ENCODE results near the gene GTF2H1. TPM values are rescaled to one million over a fixed set of nuclear protein-coding genes. Genes with fewer than 3 reads are reported as not detected.
A peak's percentile ranks its signal among the peaks of the same experiment; 100 is the strongest.
"Not testable (repeated sequence)": the region's sequence is repeated elsewhere in the genome, so short reads cannot be mapped to it uniquely, and the experiment has no call there.

Gene GTF2H1
- total RNA-seq, 2 donors from 2014 or later: 43.5 to 47.4 TPM

DNA sequence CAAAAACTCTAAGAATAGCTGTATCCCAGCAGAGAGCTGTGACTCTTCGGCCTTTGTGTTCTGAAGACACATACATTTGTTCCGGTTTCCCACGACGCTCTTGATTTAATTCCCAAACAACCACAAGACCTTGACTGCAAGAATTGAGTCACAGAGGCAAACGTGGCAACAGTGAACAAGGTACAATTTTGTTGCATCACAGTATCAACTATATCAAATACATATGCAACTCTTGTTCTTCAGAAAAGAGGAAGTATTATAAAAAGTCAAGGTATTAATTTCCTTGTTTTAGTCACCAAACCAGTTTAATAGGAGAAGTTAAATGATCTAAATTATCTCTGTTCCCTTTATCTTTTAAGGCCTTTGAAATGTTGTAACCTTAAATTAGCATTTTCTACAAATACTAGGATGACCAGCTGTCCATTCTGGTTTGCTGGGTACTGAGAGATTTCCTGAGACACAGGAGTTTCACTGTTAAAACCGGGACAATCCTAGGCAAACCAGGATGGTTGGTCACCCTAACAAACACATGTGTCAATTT lies 11.5 kb upstream of the GTF2H1 start:
- Mint-ChIP-seq H3K27me3 (ENCODE audit: low read depth) (no peaks in the 10 kb centered on the region), H3K36me3 (ENCODE audit: insufficient read depth in 2 of 2) (peaks cover 7 to 22% of the 10 kb centered on the region in 2 donors), H3K9me3 (no peaks in the 10 kb centered on the region), H3K4me1 (ENCODE audit: low read depth) (peaks cover 11% of the 10 kb centered on the region), H3K27ac (no peak overlapping the region), H3K4me3 (no peak overlapping the region)
- DNase-seq (no peak), ATAC-seq (replicated peaks in 1 of 2) (no peak)

- Mint-ChIP-seq H3K36me3 (ENCODE audit: insufficient read depth in 2 of 2) (peaks cover 4 to 24% of the 10 kb centered on the region in 2 donors), H3K4me3 (no peak overlapping the region), H3K9me3 (no peaks in the 10 kb centered on the region), H3K27ac (peak overlapping the region; percentile 20), H3K4me1 (ENCODE audit: low read depth) (peaks cover 13% of the 10 kb centered on the region), H3K27me3 (ENCODE audit: low read depth) (no peaks in the 10 kb centered on the region)
- DNase-seq (no peak), ATAC-seq (replicated peaks in 1 of 2) (no peak)
These were observed 10.4 kb upstream of the GTF2H1 start for GRCh38 chr11:18312012-18312411.

- DNase-seq (no peak), ATAC-seq (replicated peaks in 1 of 2) (peak in 1 of 2 donors; percentile 32)
- no peaks in the 10 kb centered on the region for H3K27me3 Mint-ChIP-seq (ENCODE audit: low read depth)
- H3K36me3 Mint-ChIP-seq (ENCODE audit: insufficient read depth in 2 of 2): peaks cover 4 to 23% of the 10 kb centered on the region in 2 donors
- H3K4me1 Mint-ChIP-seq (ENCODE audit: low read depth): peaks cover 13% of the 10 kb centered on the region
- no peaks in the 10 kb centered on the region for H3K9me3 Mint-ChIP-seq
- no peak overlapping the region for H3K4me3 Mint-ChIP-seq
- no peak overlapping the region for H3K27ac Mint-ChIP-seq
These were observed 9.5 kb upstream of the GTF2H1 start for GRCh38 chr11:18312663-18313420.

GRCh38 chr11:18313965-18314763 lies 8.2 kb upstream of the GTF2H1 start:
- Mint-ChIP-seq H3K4me1 (ENCODE audit: low read depth) (peaks cover 17% of the 10 kb centered on the region), H3K9me3 (no peaks in the 10 kb centered on the region), H3K4me3 (no peak overlapping the region), H3K27ac (no peak overlapping the region), H3K27me3 (ENCODE audit: low read depth) (no peaks in the 10 kb centered on the region), H3K36me3 (ENCODE audit: insufficient read depth in 2 of 2) (peaks cover 0 to 15% of the 10 kb centered on the region in 2 donors)
- no peak for ATAC-seq (replicated peaks in 1 of 2)
- no peak for DNase-seq

DNA sequence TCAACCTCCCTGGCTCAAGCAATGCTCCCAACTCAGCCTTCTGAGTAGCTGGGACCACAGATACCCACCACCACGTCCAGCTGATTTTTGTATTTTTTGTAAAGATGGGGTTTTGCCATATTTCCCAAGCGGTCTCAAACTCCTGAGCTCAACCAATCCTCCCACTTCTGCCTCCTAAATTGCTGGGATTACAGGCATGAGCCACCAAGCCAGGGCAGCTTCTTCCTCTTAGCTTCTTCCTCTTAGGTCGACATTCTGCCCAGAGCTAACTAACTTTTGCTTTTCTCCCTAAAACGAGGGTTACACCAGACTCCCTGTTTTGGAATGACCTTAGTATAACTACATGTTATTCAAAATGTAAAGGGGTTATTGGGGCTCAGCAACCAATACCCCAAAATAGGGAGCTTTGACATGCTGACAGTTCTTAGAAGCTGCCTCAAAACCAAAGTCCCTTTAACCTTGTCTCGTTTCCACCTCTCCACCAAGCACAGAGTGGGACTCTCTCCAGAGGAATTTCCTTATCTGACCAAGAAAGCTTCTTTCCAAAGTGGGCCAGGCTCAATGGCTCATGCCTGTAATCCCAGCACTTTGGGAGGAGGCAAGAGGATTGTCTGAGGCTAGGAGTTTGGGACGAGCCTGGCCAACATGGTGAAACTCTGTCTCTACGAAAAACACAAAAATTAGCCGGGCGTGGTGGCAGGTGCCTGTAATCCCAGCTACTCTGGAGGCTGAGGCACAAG lies 7.4 kb upstream of the GTF2H1 start:
- no peak for ATAC-seq (replicated peaks in 1 of 2)
- no peak overlapping the region for H3K4me3 Mint-ChIP-seq
- no peak for DNase-seq
- H3K9me3 Mint-ChIP-seq: no peaks in the 10 kb centered on the region
- H3K36me3 Mint-ChIP-seq (ENCODE audit: insufficient read depth in 2 of 2): peaks cover 0 to 15% of the 10 kb centered on the region in 2 donors
- H3K27ac Mint-ChIP-seq: no peak overlapping the region
- peaks cover 25% of the 10 kb centered on the region for H3K4me1 Mint-ChIP-seq (ENCODE audit: low read depth)
- H3K27me3 Mint-ChIP-seq (ENCODE audit: low read depth): no peaks in the 10 kb centered on the region

DNA sequence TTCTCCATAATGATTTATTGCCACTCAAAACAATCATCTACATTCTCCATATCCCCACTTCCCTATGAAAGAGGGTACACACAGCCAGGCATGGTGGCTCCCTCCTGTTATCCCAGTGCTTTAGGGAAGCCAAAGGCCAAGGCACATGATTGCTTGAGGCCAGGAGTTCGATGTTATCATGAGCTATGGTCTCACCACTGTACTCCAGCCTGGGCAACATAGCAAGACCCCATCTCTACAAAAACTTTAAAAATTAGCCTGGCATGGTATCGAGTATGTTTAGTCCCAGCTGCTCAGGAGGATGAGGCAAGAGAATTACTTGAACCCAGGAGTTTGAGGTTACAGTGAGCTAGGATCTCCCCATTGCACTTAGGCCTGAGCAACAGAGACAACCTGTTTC lies 6.5 kb upstream of the GTF2H1 start:
- H3K4me1 Mint-ChIP-seq (ENCODE audit: low read depth): peaks cover 34% of the 10 kb centered on the region

GRCh38 chr11:18317551-18317950 lies 4.8 kb upstream of the GTF2H1 start:
- Mint-ChIP-seq H3K9me3 (no peaks in the 10 kb centered on the region), H3K4me3 (no peak overlapping the region), H3K4me1 (ENCODE audit: low read depth) (peaks cover 40% of the 10 kb centered on the region), H3K27ac (no peak overlapping the region), H3K36me3 (ENCODE audit: insufficient read depth in 2 of 2) (peaks cover 0 to 7% of the 10 kb centered on the region in 2 donors), H3K27me3 (ENCODE audit: low read depth) (no peaks in the 10 kb centered on the region)
- DNase-seq (no peak), ATAC-seq (replicated peaks in 1 of 2) (no peak)

More for the DNA sequence above, 6.5 kb upstream of the GTF2H1 start:
- DNase-seq (no peak), ATAC-seq (replicated peaks in 1 of 2) (no peak)
- Mint-ChIP-seq H3K9me3 (no peaks in the 10 kb centered on the region), H3K27me3 (ENCODE audit: low read depth) (no peaks in the 10 kb centered on the region), H3K27ac (no peak overlapping the region), H3K36me3 (ENCODE audit: insufficient read depth in 2 of 2) (peaks cover 0 to 10% of the 10 kb centered on the region in 2 donors), H3K4me3 (no peak overlapping the region)

DNA sequence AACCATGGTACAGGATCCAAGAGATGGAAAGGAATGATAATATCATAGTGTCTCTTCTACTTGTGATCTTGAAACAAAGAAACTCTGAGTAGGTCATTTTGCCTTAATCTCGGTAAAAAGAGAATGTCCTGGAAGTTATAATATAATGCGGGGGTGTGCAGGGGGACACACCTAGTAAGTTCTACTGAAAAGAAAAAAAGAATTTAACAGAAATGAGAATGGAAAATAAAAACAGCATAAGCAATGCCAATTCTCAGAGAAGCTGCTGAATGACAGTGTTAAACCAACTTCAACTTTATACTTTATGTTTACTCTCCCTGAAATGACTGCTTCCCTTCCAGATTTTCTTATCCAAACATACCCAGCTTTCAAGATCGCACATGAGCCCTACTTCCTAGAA lies 2.5 kb upstream of the GTF2H1 start:
- Mint-ChIP-seq H3K36me3 (ENCODE audit: insufficient read depth in 2 of 2) (peaks cover 3 to 7% of the 10 kb centered on the region in 2 donors), H3K4me3 (peak overlapping the region; percentile 72 to 98), H3K27me3 (ENCODE audit: low read depth) (no peaks in the 10 kb centered on the region), H3K9me3 (no peaks in the 10 kb centered on the region), H3K4me1 (ENCODE audit: low read depth) (peaks cover 53% of the 10 kb centered on the region), H3K27ac (peak overlapping the region; percentile 92)
- ATAC-seq (replicated peaks in 1 of 2) (no peak), DNase-seq (no peak)

- Mint-ChIP-seq H3K27ac (peak overlapping the region; percentile 92), H3K9me3 (no peaks in the 10 kb centered on the region), H3K4me1 (ENCODE audit: low read depth) (peaks cover 57% of the 10 kb centered on the region), H3K4me3 (peak overlapping the region; percentile 72 to 98), H3K36me3 (ENCODE audit: insufficient read depth in 2 of 2) (peaks cover 3 to 7% of the 10 kb centered on the region in 2 donors), H3K27me3 (ENCODE audit: low read depth) (no peaks in the 10 kb centered on the region)
- ATAC-seq (replicated peaks in 1 of 2) (no peak), DNase-seq (no peak)
These were observed 1.8 kb upstream of the GTF2H1 start for GRCh38 chr11:18320617-18321016.

GRCh38 chr11:18321578-18321968 lies 794 bp upstream of the GTF2H1 start:
- ATAC-seq (replicated peaks in 1 of 2) (peak; percentile 6 to 8), DNase-seq (no peak)
- Mint-ChIP-seq H3K27me3 (ENCODE audit: low read depth) (no peaks in the 10 kb centered on the region), H3K36me3 (ENCODE audit: insufficient read depth in 2 of 2) (peaks cover 3 to 4% of the 10 kb centered on the region in 2 donors), H3K9me3 (no peaks in the 10 kb centered on the region), H3K27ac (peak overlapping the region; percentile 95), H3K4me3 (peak overlapping the region; percentile 90 to 98), H3K4me1 (ENCODE audit: low read depth) (peaks cover 57% of the 10 kb centered on the region)

GRCh38 chr11:18322818-18323570 lies 627 bp downstream of the GTF2H1 start:
- peaks cover 3 to 5% of the 10 kb centered on the region in 2 donors for H3K36me3 Mint-ChIP-seq (ENCODE audit: insufficient read depth in 2 of 2)
- ATAC-seq (replicated peaks in 1 of 2) (no peak), DNase-seq (no peak)
- H3K27ac Mint-ChIP-seq: peak overlapping the region; percentile 95
- H3K9me3 Mint-ChIP-seq: no peaks in the 10 kb centered on the region
- peaks cover 60% of the 10 kb centered on the region for H3K4me1 Mint-ChIP-seq (ENCODE audit: low read depth)
- no peaks in the 10 kb centered on the region for H3K27me3 Mint-ChIP-seq (ENCODE audit: low read depth)
- peak overlapping the region; percentile 90 to 98 for H3K4me3 Mint-ChIP-seq

- H3K36me3 Mint-ChIP-seq (ENCODE audit: insufficient read depth in 2 of 2); ATAC-seq (replicated peaks in 1 of 2); H3K27me3 Mint-ChIP-seq (ENCODE audit: low read depth); H3K9me3 Mint-ChIP-seq; DNase-seq: not testable (repeated sequence)
- Mint-ChIP-seq H3K4me3 (peak overlapping the region; percentile 90 to 98), H3K4me1 (ENCODE audit: low read depth) (peaks cover 64% of the 10 kb centered on the region), H3K27ac (peak overlapping the region; percentile 95)
These were observed 1.5 kb downstream of the GTF2H1 start for GRCh38 chr11:18323881-18324280.
